Right cardiac atrium (tissue), 5 donors: ENCODE data around the gene ATOH1. TPM values are rescaled to one million over a fixed set of nuclear protein-coding genes. Genes with fewer than 3 reads are reported as not detected.

ENCODE experiments used
- ATAC-seq, 2 donors: fragments of 200-7000 bp; cut with Tn5 transposase; one replicate each; pipeline versions ENCODE4 v1.8.0 to v1.9.1; 2020; ENCODE audit warnings: moderate library complexity in 2 of 2, mild to moderate bottlenecking in 1 of 2
- DNase-seq, 3 donors: peaks; one replicate each; pipeline ENCODE4 v3.0.0-alpha.2; 2020
- H3K27ac ChIP-seq: one replicate; pipeline ENCODE4 v1.5.1; 2013; ENCODE audit warnings: mild to moderate bottlenecking, low read length, control low read depth, moderate library complexity
- H3K27me3 ChIP-seq: one replicate; pipeline ENCODE4 v1.6.1; 2013; ENCODE audit not compliant: control insufficient read depth, insufficient read depth
- H3K4me1 ChIP-seq: one replicate; pipeline ENCODE4 v1.6.1; 2013; ENCODE audit warnings: low read length; ENCODE audit not compliant: control insufficient read depth, insufficient read depth
- H3K4me3 ChIP-seq: one replicate; pipeline ENCODE4 v1.5.1; 2013; ENCODE audit warnings: low read length, control low read depth
- H3K9me3 ChIP-seq: one replicate; pipeline ENCODE4 v1.6.1; 2013; ENCODE audit warnings: low read length; ENCODE audit not compliant: control insufficient read depth
- WGBS: extraction: QIAGEN DNeasy Blood & Tissue Kit; methylation state at CpG from one replicate; pipeline ENCODE4 v1.1.7; 2013; 5-methylcytosine and 5-hydroxymethylcytosine counted together
- intact Hi-C, 4 donors: fragments of 100-400 bp; cut with DNase I; formaldehyde crosslinking; loops; one replicate each; pipeline versions ENCODE4 v1.11.0 to v1.14.0; 2022 to 2023
- polyA plus RNA-seq: library from polyadenylated mRNA; stranded (reverse); fragments of 200-250 nt; gene quantifications from one replicate; pipeline ENCODE4 v1.2.3, GENCODE V29; 2013
- total RNA-seq, 4 donors: library from RNA; stranded (reverse); fragmentation: NEBNext Ultra II Directional; extraction: Animal tissue kit (Norgen Biotek cat#: 25700); gene quantifications; one replicate each; pipeline ENCODE4 v1.2.1, GENCODE V29; 2021
- donor health status: healthy with polysubstance abuse.
- donor health status: DM: no; HTN: yes; CAD: no.
- donor health status: DM: no; HTN: no; CAD: no.
- donor health status: DM: no; HTN: yes; CAD: no; lungs with severe emphysema.
- donor health status: DM: yes; HTN: yes; CAD: no.

The ATOH1 gene
- total and polyA plus RNA-seq, 5 donors: 0.09 to 0.14 TPM; not detected in 3

DNA sequence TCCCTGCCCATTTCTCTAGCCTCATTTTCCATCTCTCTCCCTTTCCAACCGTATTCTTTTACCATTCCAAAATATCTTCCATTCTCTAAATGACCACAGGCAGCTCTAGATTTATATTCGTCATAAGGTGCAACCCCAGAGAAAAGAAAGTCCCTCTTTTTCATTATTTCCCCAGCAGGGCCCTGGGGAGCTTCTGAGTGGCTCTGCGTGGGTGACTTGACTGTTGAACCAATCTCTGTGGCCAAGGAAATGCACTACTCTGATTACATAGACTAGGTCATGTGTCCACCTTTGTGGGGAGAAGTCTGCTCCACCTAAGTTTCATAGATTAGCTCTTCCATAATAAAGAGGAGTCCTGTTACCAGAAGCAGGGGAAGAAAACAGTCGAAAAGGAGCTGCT is 51.4 kb downstream of the ATOH1 start:
- ATAC-seq: no peak
- no peaks in the 10 kb centered on the region for H3K4me1 ChIP-seq
- DNase-seq: no peak
- 77% methylated on average over 4 of the region's 4 CpGs for WGBS
- no peak overlapping the region for H3K27ac ChIP-seq
- H3K4me3 ChIP-seq: no peak overlapping the region
- H3K9me3 ChIP-seq: no peaks in the 10 kb centered on the region
- intact Hi-C loops: no loop called here
- no peaks in the 10 kb centered on the region for H3K27me3 ChIP-seq
